Smooth muscle cell (in vitro differentiated cells): ENCODE measurements around the gene ZC3H4. TPM values are rescaled to one million over a fixed set of nuclear protein-coding genes. Genes with fewer than 3 reads are reported as not detected.
"Not testable (repeated sequence)": the region's sequence is repeated elsewhere in the genome, so short reads cannot be mapped to it uniquely, and the experiment has no call there.

Source experiments
- DNase-seq: peaks from one replicate; lab custom pipeline; 2025; ENCODE audit not compliant: unreplicated experiment; lab: John Stamatoyannopoulos, UW
- H2AFZ ChIP-seq: fragments of 200-600 bp; sonication (generic); 2 replicates; pipeline ENCODE4 v1.6.0; 2016; ENCODE audit warnings: antibody characterized with exemption, low read depth, mild to moderate bottlenecking
- H3F3A ChIP-seq: fragments of 200-600 bp; sonication (generic); 2 replicates; pipeline ENCODE4 v1.6.0; 2017; ENCODE audit warnings: antibody characterized with exemption, low read depth
- H3K27ac ChIP-seq: fragments of 200-600 bp; sonication (generic); 2 replicates; pipeline ENCODE4 v1.5.1; 2016; ENCODE audit warnings: low read depth, mild to moderate bottlenecking
- H3K27me3 ChIP-seq: fragments of 200-600 bp; sonication (generic); 2 replicates; pipeline ENCODE4 v1.6.1; 2016; ENCODE audit warnings: low read depth, mild to moderate bottlenecking
- H3K36me3 ChIP-seq: fragments of 200-600 bp; sonication (generic); 2 replicates; pipeline ENCODE4 v1.5.1; 2016; ENCODE audit warnings: low read depth
- H3K4me1 ChIP-seq: fragments of 200-600 bp; sonication (generic); 2 replicates; pipeline ENCODE4 v1.5.1; 2016; ENCODE audit warnings: low read depth
- H3K4me2 ChIP-seq: fragments of 200-600 bp; sonication (generic); 2 replicates; pipeline ENCODE4 v1.6.0; 2016; ENCODE audit warnings: mild to moderate bottlenecking
- H3K4me3 ChIP-seq: fragments of 200-600 bp; sonication (generic); 2 replicates; pipeline ENCODE4 v1.5.1; 2016; ENCODE audit warnings: mild to moderate bottlenecking
- H3K79me2 ChIP-seq: fragments of 200-600 bp; sonication (generic); 2 replicates; pipeline ENCODE4 v1.6.0; 2016; ENCODE audit warnings: low read depth, mild to moderate bottlenecking
- H3K9ac ChIP-seq: fragments of 200-600 bp; sonication (generic); 2 replicates; pipeline ENCODE4 v1.6.0; 2016; ENCODE audit warnings: low read depth
- H3K9me3 ChIP-seq: fragments of 200-600 bp; sonication (generic); replicated peaks from 2 replicates; pipeline ENCODE4 v1.5.1; 2016; ENCODE audit warnings: low read depth
- H4K20me1 ChIP-seq: fragments of 200-600 bp; sonication (generic); 2 replicates; pipeline ENCODE4 v1.6.0; 2016; ENCODE audit warnings: low read depth
- WGBS: methylation state at CpG from one replicate; pipeline ENCODE4 v1.1.7; 2016; ENCODE audit warnings: low lambda C conversion rate; 5-methylcytosine and 5-hydroxymethylcytosine counted together
- polyA plus RNA-seq: library from polyadenylated mRNA; unstranded; fragments of >200 nt; fragmentation: Nextera tagmentation; extraction: Ambion mirVana; gene quantifications from 2 replicates; pipeline ENCODE4 v1.2.1, GENCODE V29; 2016
- total RNA-seq: library from RNA; depleted of rRNA; stranded (reverse); fragments of >200 nt; gene quantifications from 2 replicates; pipeline ENCODE4 v1.2.3, GENCODE V29; 2014
- TF ChIP-seq, protein P1 (sequence below): fragments of 200-600 bp; sonication (generic); IDR thresholded peaks from 2 replicates; pipeline ENCODE4 v1.5.1; 2017; ENCODE audit warnings: borderline replicate concordance, mild to moderate bottlenecking, antibody characterized with exemption; ENCODE audit not compliant: insufficient read depth, poor library complexity, severe bottlenecking

ZC3H4 gene
- total and polyA plus RNA-seq, 2 experiments from 2014 or later: 1.9 to 9.3 TPM

- H3K4me1 ChIP-seq: peaks cover 6% of the 10 kb centered on the region
- no peak for DNase-seq
- H3K4me2 ChIP-seq: no peak overlapping the region
- H3K9me3 ChIP-seq: no peaks in the 10 kb centered on the region
- H3K27ac ChIP-seq: no peak overlapping the region
- no peaks in the 10 kb centered on the region for H3K79me2 ChIP-seq
- H3K9ac ChIP-seq: no peak overlapping the region
- 65% methylated on average over 11 of the region's 11 CpGs for WGBS
- H3K36me3 ChIP-seq: no peaks in the 10 kb centered on the region
- peaks cover 7% of the 10 kb centered on the region for H3F3A ChIP-seq
- H4K20me1 ChIP-seq: no peaks in the 10 kb centered on the region
- H3K27me3 ChIP-seq: no peaks in the 10 kb centered on the region
- TF ChIP-seq, protein P1, sequence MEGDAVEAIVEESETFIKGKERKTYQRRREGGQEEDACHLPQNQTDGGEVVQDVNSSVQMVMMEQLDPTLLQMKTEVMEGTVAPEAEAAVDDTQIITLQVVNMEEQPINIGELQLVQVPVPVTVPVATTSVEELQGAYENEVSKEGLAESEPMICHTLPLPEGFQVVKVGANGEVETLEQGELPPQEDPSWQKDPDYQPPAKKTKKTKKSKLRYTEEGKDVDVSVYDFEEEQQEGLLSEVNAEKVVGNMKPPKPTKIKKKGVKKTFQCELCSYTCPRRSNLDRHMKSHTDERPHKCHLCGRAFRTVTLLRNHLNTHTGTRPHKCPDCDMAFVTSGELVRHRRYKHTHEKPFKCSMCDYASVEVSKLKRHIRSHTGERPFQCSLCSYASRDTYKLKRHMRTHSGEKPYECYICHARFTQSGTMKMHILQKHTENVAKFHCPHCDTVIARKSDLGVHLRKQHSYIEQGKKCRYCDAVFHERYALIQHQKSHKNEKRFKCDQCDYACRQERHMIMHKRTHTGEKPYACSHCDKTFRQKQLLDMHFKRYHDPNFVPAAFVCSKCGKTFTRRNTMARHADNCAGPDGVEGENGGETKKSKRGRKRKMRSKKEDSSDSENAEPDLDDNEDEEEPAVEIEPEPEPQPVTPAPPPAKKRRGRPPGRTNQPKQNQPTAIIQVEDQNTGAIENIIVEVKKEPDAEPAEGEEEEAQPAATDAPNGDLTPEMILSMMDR: no peak
- no peak overlapping the region for H3K4me3 ChIP-seq
- H2AFZ ChIP-seq: no peak overlapping the region
Measured at GRCh38 chr19:47058621-47059022, 55.0 kb downstream of the ZC3H4 start.

DNA sequence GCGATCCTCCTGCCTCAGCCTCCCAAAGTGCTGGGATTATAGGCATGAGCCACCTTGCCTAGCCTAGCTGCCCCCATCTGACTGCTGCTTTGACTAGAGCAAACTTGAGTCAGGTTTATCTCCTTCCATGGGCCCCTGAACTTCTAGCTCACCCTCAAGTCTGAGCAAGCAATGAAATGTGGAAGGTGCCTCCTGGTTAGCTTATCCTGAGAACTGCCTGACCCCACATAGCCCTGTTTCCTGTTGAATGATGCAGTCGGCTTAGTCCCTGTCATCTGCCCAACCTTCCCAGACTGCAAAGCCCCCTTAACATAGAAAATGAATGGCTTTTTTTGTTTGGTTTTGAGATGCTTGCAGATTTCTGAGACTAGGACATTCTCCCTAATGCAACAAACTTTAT, 56.2 kb downstream of the ZC3H4 start:
- Histone ChIP-seq H3K79me2 (no peaks in the 10 kb centered on the region), H3K4me2 (no peak overlapping the region), H2AFZ (no peak overlapping the region), H3K36me3 (no peaks in the 10 kb centered on the region), H3K4me1 (peaks cover 6% of the 10 kb centered on the region), H3K9me3 (no peaks in the 10 kb centered on the region), H4K20me1 (no peaks in the 10 kb centered on the region), H3K27me3 (no peaks in the 10 kb centered on the region), H3K9ac (no peak overlapping the region), H3K27ac (peak overlapping the region; percentile 2), H3K4me3 (no peak overlapping the region), H3F3A (peaks cover 7% of the 10 kb centered on the region)
- WGBS: 64% methylated on average over 2 of the region's 2 CpGs
- no peak for DNase-seq
- TF ChIP-seq, protein P1: no peak

DNA sequence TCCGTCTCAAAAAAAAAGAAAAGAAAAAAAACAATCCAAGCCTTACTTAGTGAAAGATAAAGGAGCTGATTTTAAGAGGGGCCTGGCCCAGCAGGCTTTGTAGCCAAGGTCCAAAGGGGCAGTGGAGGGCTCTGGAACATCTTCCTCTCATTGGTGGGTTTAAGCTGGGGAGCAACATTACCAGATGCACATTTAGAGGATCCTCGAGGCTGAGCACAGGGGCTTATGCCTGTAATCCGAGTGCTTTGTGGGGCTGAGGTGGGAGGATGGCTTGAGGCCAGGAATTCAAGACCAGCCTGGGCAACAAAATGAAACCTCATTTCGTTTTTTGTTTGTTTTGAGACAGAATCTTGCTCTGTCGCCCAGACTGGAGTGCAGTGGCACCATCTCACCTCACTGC, 57.2 kb downstream of the ZC3H4 start:
- Histone ChIP-seq H3K4me3 (no peak overlapping the region), H3K9me3 (no peaks in the 10 kb centered on the region), H3K27ac (no peak overlapping the region), H3F3A (peaks cover 7% of the 10 kb centered on the region), H3K79me2 (no peaks in the 10 kb centered on the region), H3K27me3 (no peaks in the 10 kb centered on the region), H4K20me1 (no peaks in the 10 kb centered on the region), H3K9ac (no peak overlapping the region), H3K4me1 (peaks cover 6% of the 10 kb centered on the region), H2AFZ (no peak overlapping the region), H3K36me3 (no peaks in the 10 kb centered on the region), H3K4me2 (peak overlapping the region; percentile 7)
- TF ChIP-seq, protein P1: no peak
- 39% methylated on average over 5 of the region's 5 CpGs for WGBS
- DNase-seq: no peak

DNA sequence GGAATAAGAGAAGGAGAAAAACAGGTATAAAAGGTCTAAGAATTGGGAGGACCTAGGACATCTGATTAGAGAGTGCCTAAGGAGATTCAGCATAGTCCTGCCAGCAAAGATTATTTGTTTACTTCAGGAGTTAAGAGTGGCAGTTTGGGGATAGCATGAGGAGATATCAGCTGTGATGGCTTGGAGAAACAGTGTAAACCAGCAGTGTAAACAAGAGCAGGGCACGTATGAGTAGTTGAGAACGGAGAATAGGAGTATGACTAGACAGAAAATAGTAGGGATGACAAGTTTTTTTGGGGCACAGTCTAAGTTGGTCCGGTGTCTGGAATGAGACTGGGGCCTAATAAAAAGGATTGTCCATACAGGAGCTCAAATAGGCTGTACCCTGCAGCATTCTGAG, 63.0 kb downstream of the ZC3H4 start:
- not testable (repeated sequence) for H3K9ac ChIP-seq, H2AFZ ChIP-seq, H3K36me3 ChIP-seq, H3K27me3 ChIP-seq, H3K4me2 ChIP-seq, DNase-seq, H3F3A ChIP-seq, H4K20me1 ChIP-seq, H3K9me3 ChIP-seq, H3K4me3 ChIP-seq, H3K79me2 ChIP-seq, H3K4me1 ChIP-seq, H3K27ac ChIP-seq
- WGBS: 35% methylated on average over 3 of the region's 3 CpGs
